ENCODE measurements around the gene ZNF711.
"Not testable (repeated sequence)": the region's sequence is repeated elsewhere in the genome, so short reads cannot be mapped to it uniquely, and the experiment has no call there.

The ZNF711 gene

DNA sequence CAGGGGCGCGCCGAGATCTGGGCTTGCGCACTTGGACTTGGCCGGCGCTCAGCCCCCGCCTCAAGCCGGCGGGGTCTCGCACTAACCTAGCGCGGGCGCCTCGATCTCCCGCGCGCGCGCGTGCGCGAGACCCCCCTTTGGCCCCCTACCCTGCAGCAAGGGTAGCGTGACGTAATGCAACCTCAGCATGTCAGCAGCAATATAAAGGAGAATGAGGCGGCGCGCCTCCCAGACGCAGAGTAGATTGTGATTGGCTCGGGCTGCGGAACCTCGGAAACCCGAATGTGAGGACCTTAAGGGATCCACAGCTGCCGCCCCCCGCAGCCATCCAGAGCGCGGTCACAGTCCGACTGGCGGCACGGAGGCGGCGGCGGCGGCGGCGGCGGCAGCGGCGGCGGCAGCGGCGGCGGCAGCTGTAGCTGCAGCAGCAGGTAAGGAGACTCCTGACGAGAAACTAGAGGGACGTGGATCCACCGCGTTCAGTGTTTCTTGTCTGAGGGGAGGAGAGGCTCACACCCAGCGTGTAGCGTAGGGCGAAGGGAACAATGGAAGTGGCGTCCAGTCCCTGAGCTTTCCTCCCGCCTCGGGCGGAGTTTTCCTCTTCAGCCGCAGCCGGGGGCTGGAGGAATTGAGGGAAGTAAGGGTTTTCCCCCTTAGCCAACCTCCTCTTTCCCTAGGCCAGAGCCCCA, at the start of gene ZNF711, which contains the start of gene SATL1:
ZNF711 (plus strand) TSS at position 231 of the 689 bp plus-strand sequence. CDS start 3,582 bp downstream, outside the sequence.
SATL1 (minus strand) TSS at position 19 of the 689 bp plus-strand sequence. CDS start 134,811 bp downstream, outside the sequence.
- DNase-seq (ENCODE audit: low read depth, low spot score), result peak; percentile 57

DNA sequence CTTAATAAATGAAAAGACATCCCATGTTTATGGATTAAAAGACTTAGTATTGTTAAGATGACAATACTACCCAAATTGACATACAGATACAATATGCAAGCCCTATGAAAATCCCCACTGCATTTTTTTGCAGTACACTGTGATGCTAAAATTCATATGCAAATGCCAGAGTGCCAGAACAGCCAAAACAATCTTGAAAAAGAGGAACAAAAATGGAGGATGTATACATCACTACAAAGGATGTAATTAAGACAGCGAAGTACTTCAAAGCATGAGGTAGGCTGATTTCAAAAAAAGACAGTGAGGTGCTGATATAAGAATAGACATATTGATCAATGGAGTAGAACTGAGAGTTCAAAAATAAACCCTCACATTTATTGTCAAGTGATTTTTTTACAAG, 47.5 kb upstream of the ZNF711 start:
- no peak for DNase-seq (ENCODE audit: low read depth, low spot score)

DNA sequence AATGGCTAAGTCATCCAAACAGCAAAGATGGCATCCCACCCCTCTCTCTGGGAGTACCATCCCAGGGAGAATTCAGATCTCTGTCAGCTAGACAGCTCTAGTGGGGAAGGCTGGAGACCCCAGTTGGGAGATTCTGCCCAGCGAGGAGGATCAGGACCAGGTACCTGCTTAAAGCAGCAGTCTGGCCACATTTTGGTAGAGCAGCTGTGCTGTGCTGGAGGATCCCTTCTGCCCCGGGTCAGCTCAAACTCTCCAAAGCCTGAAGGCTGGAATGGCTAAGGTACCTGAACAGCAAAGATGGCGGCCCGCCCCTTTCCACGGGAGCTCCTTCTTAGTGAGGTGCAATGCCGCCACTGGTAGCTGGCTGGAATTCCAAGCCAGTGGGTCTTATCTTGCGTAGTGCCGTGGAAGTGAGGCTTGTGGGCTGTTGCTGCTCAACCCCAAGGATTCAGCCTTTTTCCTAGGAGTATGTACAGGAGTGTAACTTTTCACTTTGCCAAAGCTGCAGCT, 40.3 kb upstream of the ZNF711 start:
- no peak for DNase-seq (ENCODE audit: low read depth, low spot score)

DNA sequence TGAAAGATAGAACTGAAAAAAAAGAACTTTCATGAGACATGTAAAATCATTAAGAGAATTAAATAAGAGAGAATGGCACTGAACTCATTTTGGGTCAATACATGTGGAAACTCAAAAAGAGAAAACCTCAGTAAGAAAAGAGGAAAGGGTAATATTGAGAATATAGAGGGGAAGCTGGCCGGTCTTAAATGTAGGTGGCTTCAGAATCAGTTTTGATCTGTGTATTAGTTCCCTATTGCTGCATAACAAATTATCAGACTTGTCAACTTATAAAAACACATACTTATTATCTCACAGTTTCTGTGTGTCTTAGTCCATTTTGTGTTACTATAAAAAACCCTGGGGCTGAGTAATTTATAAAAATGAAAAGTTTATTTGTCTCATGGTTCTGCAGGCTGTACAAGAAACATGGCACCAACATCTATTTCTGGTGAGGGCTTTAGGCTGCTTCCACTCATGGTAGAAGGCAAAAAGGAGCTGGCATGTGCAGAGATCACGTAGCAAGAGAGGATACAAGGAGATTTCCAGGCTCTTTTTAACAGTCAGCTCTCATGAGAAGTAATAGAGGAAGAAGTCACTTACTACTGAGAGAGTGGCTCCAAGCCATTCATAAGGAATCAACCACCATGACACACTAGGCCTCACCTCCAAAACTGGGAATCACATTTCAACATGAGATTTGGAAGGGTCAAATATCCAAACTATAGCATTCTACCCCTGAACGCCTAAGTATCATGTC, 29.8 kb upstream of the ZNF711 start:
- no peak for DNase-seq (ENCODE audit: low read depth, low spot score)

DNA sequence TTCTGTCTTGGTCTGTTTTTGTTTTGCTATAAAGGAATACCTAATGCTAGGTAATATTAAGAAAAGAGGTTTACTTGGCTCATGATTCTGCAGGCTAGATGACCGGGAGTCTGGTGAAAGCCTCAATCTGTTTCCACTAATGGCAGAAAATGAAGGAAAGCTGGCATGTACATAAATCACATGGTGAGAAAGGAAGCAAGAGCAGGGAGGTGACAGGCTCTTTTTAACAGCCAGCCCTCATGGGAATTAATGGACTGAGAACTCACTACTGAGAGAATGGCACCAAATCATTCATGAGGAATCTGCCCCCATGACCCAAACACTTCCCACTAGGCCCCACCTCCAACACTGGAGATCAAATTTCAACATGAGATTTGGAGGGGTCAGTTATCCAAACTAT, 27.8 kb upstream of the ZNF711 start:
- no peak for DNase-seq (ENCODE audit: low read depth, low spot score)

DNA sequence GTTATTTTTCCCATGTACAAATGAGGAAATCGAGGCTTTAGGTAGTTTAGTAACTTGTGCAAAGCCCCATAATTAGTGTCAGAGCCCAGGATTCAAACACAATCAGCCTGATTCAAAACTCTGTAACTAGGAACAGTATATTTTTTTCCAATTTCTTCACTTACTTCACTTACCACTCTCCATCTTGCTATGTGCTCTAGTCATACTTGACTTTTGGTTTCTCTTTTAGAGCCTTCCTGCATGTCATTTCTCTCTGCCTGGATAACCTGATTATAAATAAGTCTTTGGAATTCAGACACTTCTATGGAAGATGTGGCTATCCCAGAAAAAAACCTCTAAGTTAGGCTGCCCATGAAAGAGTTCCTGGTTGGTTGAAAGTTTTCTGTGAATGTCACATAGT, 22.4 kb upstream of the ZNF711 start:
- no peak for DNase-seq (ENCODE audit: low read depth, low spot score)

DNA sequence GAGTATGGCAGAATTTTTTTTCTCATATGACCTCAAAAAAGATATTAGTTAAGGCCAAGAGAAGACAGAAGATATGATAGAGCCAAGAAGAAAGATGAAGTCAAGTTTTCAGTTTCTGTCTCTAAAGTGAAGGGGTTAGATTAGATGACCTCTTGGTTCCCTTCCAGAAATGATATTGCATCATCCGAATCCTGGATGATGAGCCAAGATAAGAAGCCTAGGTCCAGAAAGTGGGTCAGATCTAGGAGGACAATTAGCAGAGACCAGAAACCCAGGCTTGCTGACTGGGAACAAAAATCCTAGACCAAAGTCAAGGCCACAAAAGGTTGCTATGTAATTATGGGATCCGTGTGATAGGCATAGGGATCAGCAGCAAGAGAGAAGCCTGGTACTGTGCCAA, 20.4 kb upstream of the ZNF711 start:
- DNase-seq (ENCODE audit: low read depth, low spot score), result no peak

DNA sequence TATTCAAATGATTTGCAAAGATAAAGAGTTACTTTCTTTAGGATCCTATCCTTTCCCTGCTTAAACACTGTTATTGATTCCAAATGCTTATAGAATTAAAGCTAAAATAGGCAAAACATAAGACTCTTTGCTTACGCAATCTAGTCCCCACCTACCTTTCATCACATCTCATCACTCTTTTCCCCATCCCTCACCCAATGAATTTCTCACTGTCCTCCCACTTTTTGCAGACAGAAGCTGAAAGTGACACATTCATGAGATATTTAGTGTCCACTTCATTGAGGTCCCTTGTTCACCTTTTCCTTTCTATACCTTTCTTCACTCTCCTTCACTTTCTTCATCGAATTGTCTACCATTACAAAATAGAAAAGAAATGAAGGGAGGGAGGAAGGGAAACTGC, 636 bp upstream of the ZNF711 start:
- no peak for DNase-seq (ENCODE audit: low read depth, low spot score)

DNA sequence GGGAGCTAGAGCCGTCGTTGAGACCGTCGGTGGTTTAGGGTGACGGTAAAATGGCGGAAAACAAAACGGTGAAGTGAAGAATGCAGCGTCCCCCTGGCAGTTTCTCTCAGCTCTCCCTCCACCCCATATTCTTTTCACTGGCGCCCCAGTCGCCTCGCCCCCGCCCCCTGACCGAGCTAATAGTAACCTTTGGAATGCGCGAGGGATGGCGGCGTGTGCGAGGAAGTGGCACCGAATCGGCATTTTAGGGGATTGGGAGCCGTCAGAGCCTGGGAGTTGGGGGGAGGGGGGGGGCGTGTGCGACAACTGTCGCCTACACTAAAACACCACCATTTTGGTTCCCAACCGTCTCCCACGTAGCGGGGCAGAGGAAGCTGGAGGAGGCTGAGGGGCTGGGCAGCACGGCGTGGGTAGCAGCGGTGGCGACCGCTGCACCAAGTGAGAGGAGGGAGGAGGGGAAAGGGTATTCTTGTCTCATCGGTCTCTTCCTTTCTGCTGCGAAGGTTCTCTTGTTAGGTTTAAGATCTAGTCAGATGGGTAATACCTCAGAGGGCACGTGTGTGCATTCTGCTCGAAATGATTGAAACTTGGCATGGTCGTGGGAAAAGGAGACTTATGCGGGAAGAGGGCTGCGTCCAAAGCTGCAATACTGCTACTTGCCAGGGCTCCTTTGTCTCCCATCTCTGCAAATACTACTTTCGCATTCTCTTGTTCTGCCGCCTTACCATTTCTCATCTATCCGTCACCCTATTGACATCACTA, 840 bp downstream of the ZNF711 start:
- DNase-seq (ENCODE audit: low read depth, low spot score), result no peak

DNA sequence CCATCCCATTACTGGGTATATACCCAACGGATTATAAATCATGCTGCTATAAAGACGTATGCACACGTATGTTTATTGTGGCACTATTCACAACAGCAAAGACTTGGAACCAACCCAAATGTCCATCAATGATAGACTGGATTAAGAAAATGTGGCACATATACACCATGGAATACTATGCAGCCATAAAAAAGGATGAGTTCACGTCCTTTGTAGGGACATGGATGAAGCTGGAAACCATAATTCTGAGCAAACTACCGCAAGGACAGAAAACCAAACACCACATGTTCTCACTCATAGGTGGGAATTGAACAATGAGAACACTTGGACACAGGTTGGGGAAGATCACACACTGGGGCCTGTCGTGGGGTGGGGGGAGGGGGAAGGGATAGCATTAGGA, 41.5 kb downstream of the ZNF711 start:
- not testable (repeated sequence) for DNase-seq (ENCODE audit: low read depth, low spot score)

DNA sequence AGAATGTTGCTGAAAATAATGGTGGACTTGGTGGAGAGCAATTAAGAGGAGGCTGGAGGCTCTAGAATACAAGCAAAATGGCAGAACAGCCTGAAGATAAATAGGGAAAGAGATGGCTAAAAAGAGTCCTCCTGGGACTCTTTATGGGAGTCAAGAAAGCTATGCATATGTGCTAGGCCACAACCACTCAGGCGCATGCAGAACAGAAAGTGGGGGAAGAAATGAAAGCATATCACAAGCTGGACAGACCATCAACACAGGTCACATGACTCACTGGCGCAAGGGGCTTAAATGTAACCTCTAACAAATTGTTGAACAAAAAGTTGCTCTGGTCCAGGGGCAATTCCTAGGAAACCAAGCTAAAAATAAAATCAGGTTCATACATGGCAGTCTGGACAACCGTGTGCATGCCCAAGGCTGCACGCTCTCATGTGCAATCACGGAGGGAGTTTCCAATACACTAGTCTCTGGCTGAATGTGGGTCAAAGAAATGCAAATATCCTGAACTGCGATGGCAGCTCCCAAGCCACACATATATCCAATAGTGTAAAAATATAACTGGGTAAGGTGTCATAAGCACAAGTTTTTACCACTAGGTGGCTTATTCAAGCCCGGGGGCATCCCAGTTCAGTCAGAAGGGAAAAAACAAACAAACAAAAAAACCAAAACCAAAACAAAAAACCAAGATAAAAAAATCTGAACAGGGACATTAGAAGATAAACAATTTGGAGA, 45.4 kb downstream of the ZNF711 start:
- DNase-seq (ENCODE audit: low read depth, low spot score), result no peak

DNA sequence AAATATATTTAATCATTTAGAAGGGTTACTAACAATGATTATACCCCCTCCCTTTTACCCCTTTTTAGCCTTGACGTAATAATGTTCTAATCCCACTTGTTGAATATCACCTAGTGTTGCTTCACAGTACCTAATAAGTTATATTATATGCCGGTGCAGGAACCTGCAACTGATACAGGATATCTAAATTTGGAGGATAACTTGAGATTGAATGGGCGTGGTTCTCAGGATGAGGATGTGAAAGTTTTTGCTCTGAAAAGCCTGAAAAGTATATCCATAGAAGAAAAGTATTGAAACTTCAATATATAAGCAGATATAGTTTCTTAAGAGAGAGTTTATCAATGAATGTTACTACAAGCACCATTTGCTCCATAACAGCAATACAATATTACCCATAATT, 59.8 kb downstream of the ZNF711 start:
- DNase-seq (ENCODE audit: low read depth, low spot score), result no peak

DNA sequence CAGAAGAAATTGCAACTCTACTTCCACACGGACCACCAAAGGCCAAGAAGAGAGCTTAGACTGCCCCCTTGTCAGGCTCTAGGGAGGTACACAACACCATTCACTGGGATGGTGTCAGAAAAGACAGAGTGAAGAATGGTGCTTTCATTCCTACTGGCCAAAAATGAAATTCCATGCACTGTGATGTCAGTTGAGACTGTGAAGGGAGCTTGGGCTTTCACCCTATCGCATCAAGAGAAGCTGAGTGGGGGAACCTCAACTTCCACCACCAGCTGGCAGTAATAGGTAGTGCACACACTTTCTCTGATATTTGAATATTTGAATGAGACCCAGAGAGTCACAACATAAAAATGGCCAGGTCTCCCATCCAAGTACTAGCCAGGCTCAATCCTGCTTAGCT, 65.9 kb downstream of the ZNF711 start:
- no peak for DNase-seq (ENCODE audit: low read depth, low spot score)

DNA sequence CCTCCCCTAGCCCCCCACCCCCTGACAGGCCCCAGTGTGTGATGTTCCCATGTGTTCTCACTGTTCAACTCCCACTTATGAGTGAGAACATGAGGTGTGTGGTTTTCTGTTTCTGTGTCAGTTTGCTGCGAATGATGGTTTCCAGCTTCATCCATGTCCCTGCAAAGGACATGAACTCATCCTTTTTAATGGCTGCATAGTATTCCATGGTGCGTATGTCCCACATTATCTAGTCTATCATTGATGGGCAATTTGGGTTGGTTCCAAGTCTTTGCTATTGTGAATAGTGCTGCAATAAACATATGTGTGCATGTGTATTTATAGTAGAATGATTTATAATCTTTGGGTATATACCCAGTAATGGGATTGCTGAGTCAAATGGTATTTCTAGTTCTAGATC, 67.6 kb downstream of the ZNF711 start:
- DNase-seq (ENCODE audit: low read depth, low spot score), result not testable (repeated sequence)
